HepG2 (cell line): ENCODE measurements around the gene GRK3. TPM values are rescaled to one million over a fixed set of nuclear protein-coding genes. Genes with fewer than 3 reads are reported as not detected.

Source experiments
- ATAC-seq: fragments of 200-7000 bp; cut with Tn5 transposase; 3 replicates; pipeline ENCODE4 v1.9.1; 2020; ENCODE audit warnings: mild to moderate bottlenecking, moderate library complexity
- BruUV-seq: library from RNA; stranded (reverse); fragments of 400-500 nt; replicated peaks from 2 replicates; lab custom pipeline; 2021; lab: Mats Ljungman, UMichigan
- CTCF ChIA-PET: fragments of 300-600 bp; formaldehyde crosslinking; extraction: SDS; loops from one replicate; lab custom pipeline; 2021; ENCODE audit warnings: low total read pairs, inconsistent platforms, low intra/inter-chr PET ratio; lab: Yijun Ruan, JAX
- POLR2A ChIA-PET: fragments of 350-600 bp; sonication (Branson Sonifier 250); formaldehyde crosslinking; loops from one replicate; lab custom pipeline; 2020; ENCODE audit warnings: antibody characterized with exemption, inconsistent platforms; lab: Yijun Ruan, JAX
- DNase-seq: peaks from one replicate; pipeline ENCODE4 v3.0.0-alpha.2; 2015; ENCODE audit warnings: low spot score
- FAIRE-seq: peaks from 3 replicates; lab custom pipeline; 2011; peaks lifted over from hg19 to GRCh38; lab: Jason Lieb, UNC
- H2AFZ ChIP-seq: one replicate; pipeline ENCODE4 v1.6.1; 2011; ENCODE audit warnings: low read length, inconsistent platforms
- H3K27ac ChIP-seq: fragments of 300-600 bp; 3 replicates; pipeline ENCODE4 v1.8.0; 2011; ENCODE audit warnings: mixed run types, mild to moderate bottlenecking, mixed read lengths, low read length, inconsistent platforms; ENCODE audit not compliant: insufficient read depth; ENCODE audit errors: extremely low read length
- H3K27me3 ChIP-seq, 2 experiments: fragments of 200-600 bp in 1 of 2; 2 replicates in 1 of 2; 3 replicates in 1 of 2; pipeline versions ENCODE4 v1.6.0 to v1.8.0; 2011; ENCODE audit warnings: low read length in 2 of 2, mild to moderate bottlenecking in 2 of 2, moderate library complexity in 2 of 2, inconsistent platforms in 1 of 2; ENCODE audit not compliant: insufficient read depth in 2 of 2, control insufficient read depth in 1 of 2
- H3K36me3 ChIP-seq, 2 experiments: fragments of 200-600 bp in 1 of 2; replicated peaks in 1 of 2; 2 replicates in 1 of 2; 3 replicates in 1 of 2; pipeline versions ENCODE4 v1.5.1 to v1.8.0; 2011; ENCODE audit warnings: low read length in 2 of 2, inconsistent platforms in 1 of 2; ENCODE audit not compliant: insufficient read depth in 2 of 2, control insufficient read depth in 1 of 2
- H3K4me1 ChIP-seq: 2 replicates; pipeline ENCODE4 v1.5.1; 2012; ENCODE audit warnings: low read length, inconsistent platforms; ENCODE audit not compliant: insufficient read depth
- H3K4me2 ChIP-seq: 2 replicates; pipeline ENCODE4 v1.6.0; 2011; ENCODE audit warnings: low read depth, low read length, inconsistent platforms
- H3K4me3 ChIP-seq, 3 experiments: fragments of 200-600 bp in 1 of 3; sonication (generic), shearing (Covaris generic) in 1 of 3; replicated peaks in 1 of 3; 2 replicates each; pipeline ENCODE4 v1.5.1; 2011 to 2016; ENCODE audit warnings: low read length in 3 of 3, inconsistent platforms in 2 of 3, low read depth in 2 of 3, mild to moderate bottlenecking in 2 of 3, control low read depth in 1 of 3, mixed read lengths in 1 of 3; ENCODE audit not compliant: insufficient read depth in 1 of 3
- H3K79me2 ChIP-seq: one replicate; pipeline ENCODE4 v1.6.1; 2011; ENCODE audit warnings: low read length, inconsistent platforms; ENCODE audit not compliant: insufficient read depth
- H3K9ac ChIP-seq: 2 replicates; pipeline ENCODE4 v1.6.0; 2011; ENCODE audit warnings: mild to moderate bottlenecking, low read depth, low read length, inconsistent platforms; ENCODE audit not compliant: insufficient read depth
- H3K9me3 ChIP-seq: 2 replicates; pipeline ENCODE4 v1.5.1; 2012; ENCODE audit warnings: mild to moderate bottlenecking, low read length
- H4K20me1 ChIP-seq: 2 replicates; pipeline ENCODE4 v1.6.0; 2011; ENCODE audit warnings: inconsistent platforms, mild to moderate bottlenecking, low read length, moderate library complexity; ENCODE audit not compliant: insufficient read depth
- ARNT2 ChIP-seq: sonication (generic); formaldehyde crosslinking; IDR thresholded peaks from 2 replicates; pipeline ENCODE4 v1.8.0; 2022; ENCODE audit warnings: mild to moderate bottlenecking, low read depth, missing genetic modification reagents, moderate library complexity
- ATF3 ChIP-seq: sonication (generic); formaldehyde crosslinking; IDR thresholded peaks from 2 replicates; pipeline ENCODE4 v1.4.0; 2020; ENCODE audit warnings: missing genetic modification reagents
- POGK ChIP-seq: sonication (generic); formaldehyde crosslinking; conservative IDR thresholded peaks from 2 replicates; pipeline ENCODE4 v1.8.0; 2022; ENCODE audit warnings: mild to moderate bottlenecking, moderate library complexity, missing genetic modification reagents
- SOX13 ChIP-seq, 3 experiments: fragments of 450-650 bp in 1 of 3; sonication (generic) in 1 of 3; formaldehyde crosslinking in 1 of 3; IDR thresholded peaks in 2 of 3; conservative IDR thresholded peaks in 1 of 3; 2 replicates each; pipeline versions ENCODE4 v1.5.0 to v1.6.1; 2016 to 2020; ENCODE audit warnings: antibody characterized with exemption in 1 of 3, mild to moderate bottlenecking in 1 of 3, missing compliant biosample characterization in 1 of 3, missing genetic modification reagents in 1 of 3, moderate library complexity in 1 of 3
- SRSF1 ChIP-seq: fragments of 200-400 bp; formaldehyde crosslinking; optimal IDR thresholded peaks from 2 replicates; pipeline ENCODE3; 2017; ENCODE audit warnings: mild to moderate bottlenecking, low read depth, low read length, moderate library complexity
- ZC3H13 ChIP-seq: sonication (generic); formaldehyde crosslinking; IDR thresholded peaks from 2 replicates; pipeline ENCODE4 v1.8.1; 2023; ENCODE audit warnings: mild to moderate bottlenecking, missing genetic modification reagents, moderate library complexity
- ZNF124 ChIP-seq: sonication (generic); formaldehyde crosslinking; IDR thresholded peaks from 2 replicates; pipeline ENCODE4 v1.4.0; 2020; ENCODE audit warnings: missing genetic modification reagents
- ZNF160 ChIP-seq: sonication (generic); formaldehyde crosslinking; IDR thresholded peaks from 2 replicates; pipeline ENCODE4 v1.8.0; 2022; ENCODE audit warnings: mild to moderate bottlenecking, inconsistent platforms, missing genetic modification reagents
- ZNF740 ChIP-seq: sonication (generic); formaldehyde crosslinking; IDR thresholded peaks from 2 replicates; pipeline ENCODE4 v1.4.0; 2020; ENCODE audit warnings: missing genetic modification reagents
- ZNF761 ChIP-seq: sonication (generic); formaldehyde crosslinking; conservative IDR thresholded peaks from 2 replicates; pipeline ENCODE4 v1.4.0; 2020; ENCODE audit warnings: mild to moderate bottlenecking, missing genetic modification reagents
- ZSCAN30 ChIP-seq: sonication (generic); formaldehyde crosslinking; IDR thresholded peaks from 2 replicates; pipeline ENCODE4 v1.5.0; 2020; ENCODE audit warnings: mild to moderate bottlenecking, missing genetic modification reagents
- WGBS: methylation state at CpG from one replicate; pipeline ENCODE4 v1.1.6; 2017; ENCODE audit warnings: low lambda C conversion rate; 5-methylcytosine and 5-hydroxymethylcytosine counted together
- in situ Hi-C: cut with HindIII; loops from 2 replicates; pipeline ENCODE4 v1.10.0; 2017; ENCODE audit warnings: low pct_unique_long_range_greater_than_20kb; ENCODE audit not compliant: extremely low pct_ligation_motif_present
- intact Hi-C: fragments of 100-400 bp; cut with micrococcal nuclease; formaldehyde crosslinking; loops from one replicate; pipeline ENCODE4 v1.10.0; 2022; ENCODE audit not compliant: unreplicated experiment
- polyA plus RNA-seq, 8 experiments: library from polyadenylated mRNA; depleted of rRNA in 3 of 8; stranded (reverse) in 7 of 8; unstranded in 1 of 8; fragments of >200 nt; fragmentation: Illumina TruSeq in 4 of 8; extraction: Trizol in 4 of 8; gene quantifications; 2 replicates each; pipeline versions ENCODE4 v1.2.1 to v1.2.3, GENCODE V29; 2011 to 2016; ENCODE audit warnings: low read depth in 4 of 8, missing spikeins in 1 of 8, mixed read lengths in 1 of 8; ENCODE audit not compliant: insufficient read depth in 1 of 8
- total RNA-seq, 5 experiments: library from RNA; depleted of rRNA; stranded (reverse); fragments of >200 nt; fragmentation: Illumina TruSeq; extraction: Trizol; gene quantifications; 2 replicates each; pipeline ENCODE4 v1.2.3, GENCODE V29; 2016; ENCODE audit warnings: low read depth in 1 of 5

Gene GRK3
- total and polyA plus RNA-seq, 2 of the 13 experiments (the other 11 are each of a cell fraction or from before 2014, with no cell fraction given): 8.5 to 16.7 TPM

- FAIRE-seq (no peak), ATAC-seq (no peak), DNase-seq (no peak)
- H3K9ac ChIP-seq: no peak overlapping the region
- intact Hi-C loops (no loop called here), in situ Hi-C loops (no loop called here)
- no peaks in the 10 kb centered on the region for H3K27me3 ChIP-seq
- H3K4me2 ChIP-seq: no peak overlapping the region
- BruUV-seq: no TSS peak
- 99% methylated on average over 3 of the region's 3 CpGs for WGBS
- ChIA-PET POLR2A (no interaction called here), CTCF (no interaction called here)
- no peak overlapping the region for H2AFZ ChIP-seq
- no peaks in the 10 kb centered on the region for H4K20me1 ChIP-seq
- no peak overlapping the region for H3K27ac ChIP-seq
- no peaks in the 10 kb centered on the region for H3K79me2 ChIP-seq
- H3K36me3 ChIP-seq: no peaks in the 10 kb centered on the region
- no peak for TF ChIP-seq ZNF160 (CRISPR knock-in tag)
- no peak for TF ChIP-seq ZNF761 (CRISPR knock-in tag)
- no peak for TF ChIP-seq ATF3 (CRISPR knock-in tag)
- TF ChIP-seq POGK (CRISPR knock-in tag): no peak
- TF ChIP-seq ZNF124 (CRISPR knock-in tag): no peak
- TF ChIP-seq ARNT2 (CRISPR knock-in tag): no peak
- no peak for TF ChIP-seq SOX13 (IDR thresholded peaks at IDR 0.05)
- no peak for TF ChIP-seq SOX13 (CRISPR knock-in tag; conservative IDR thresholded peaks at IDR 0.05 in 1 of 2, IDR thresholded peaks at IDR 0.05 in 1 of 2)
- TF ChIP-seq SRSF1: no peak
- no peak for TF ChIP-seq ZC3H13 (CRISPR knock-in tag)
- no peak for TF ChIP-seq ZNF740 (CRISPR knock-in tag)
- no peak for TF ChIP-seq ZSCAN30
- H3K4me3 ChIP-seq: no peak overlapping the region
- no peaks in the 10 kb centered on the region for H3K4me1 ChIP-seq
- H3K9me3 ChIP-seq: peaks cover 10% of the 10 kb centered on the region
These were observed 79.6 kb downstream of the GRK3 start for GRCh38 chr22:25644122-25644521.
